ENCODE results near the gene IFNW1. TPM values are rescaled to one million over a fixed set of nuclear protein-coding genes. Genes with fewer than 3 reads are reported as not detected.
"Not testable (repeated sequence)": the region's sequence is repeated elsewhere in the genome, so short reads cannot be mapped to it uniquely, and the experiment has no call there.

IFNW1 gene
- total RNA-seq, 6 experiments from 2014 or later = not detected

DNA sequence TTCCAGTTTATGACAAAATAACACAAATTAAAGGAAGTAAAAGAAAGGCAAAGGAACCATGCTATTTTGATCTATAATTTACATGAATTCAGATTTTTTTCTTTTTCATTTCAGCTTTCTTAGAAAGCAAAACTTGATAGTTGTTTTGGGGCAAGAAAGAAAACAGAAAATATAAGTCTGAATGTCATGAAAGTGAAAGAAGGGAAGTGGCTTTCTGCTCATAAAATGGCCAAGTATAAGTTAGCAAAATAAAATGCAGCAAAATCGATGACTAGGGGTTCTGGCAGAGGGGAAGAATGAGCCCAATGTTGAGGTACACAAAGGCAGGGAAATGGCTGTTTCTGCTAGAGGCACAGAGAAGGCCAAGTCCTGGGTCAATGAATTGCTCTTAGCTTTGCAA lies 3.0 kb upstream of the IFNW1 start:
- H3K9me3 Mint-ChIP-seq = no peaks in the 10 kb centered on the region
- H3K36me3 Mint-ChIP-seq (ENCODE audit: low read depth) = no peaks in the 10 kb centered on the region
- no peaks in the 10 kb centered on the region for H3K4me1 Mint-ChIP-seq (ENCODE audit: low read depth)
- no peak for TF ChIP-seq CTCF (IDR thresholded peaks at IDR 0.05)
- H3K27me3 Mint-ChIP-seq (ENCODE audit: insufficient read depth) = peaks cover 3% of the 10 kb centered on the region
- no peak for DNase-seq
- H3K4me3 Mint-ChIP-seq = no peak overlapping the region
- no peak overlapping the region for H3K27ac Mint-ChIP-seq

DNA sequence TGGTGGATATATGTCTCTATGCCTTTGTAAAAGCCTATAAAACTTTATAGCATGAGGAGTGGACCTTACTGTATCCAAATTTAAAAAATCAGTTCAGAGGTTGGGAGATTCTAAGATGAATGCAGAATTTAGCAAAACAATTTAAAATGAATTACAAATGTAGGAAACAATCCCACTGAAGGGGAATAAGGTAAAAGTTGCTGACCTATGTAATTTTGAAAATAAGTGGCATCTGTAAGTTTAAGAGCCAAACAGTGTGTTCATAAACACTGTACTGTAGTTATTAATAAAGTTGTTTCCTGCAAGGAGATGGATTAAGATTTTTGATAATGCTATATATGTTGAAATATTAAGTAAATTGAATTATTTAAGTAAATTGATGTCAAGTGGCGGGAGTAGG lies 4.6 kb downstream of the IFNW1 start:
- Mint-ChIP-seq H3K4me1 (ENCODE audit: low read depth) (no peaks in the 10 kb centered on the region), H3K27me3 (ENCODE audit: insufficient read depth) (peaks cover 12% of the 10 kb centered on the region), H3K9me3 (no peaks in the 10 kb centered on the region), H3K36me3 (ENCODE audit: low read depth) (no peaks in the 10 kb centered on the region), H3K27ac (no peak overlapping the region), H3K4me3 (no peak overlapping the region)
- no peak for TF ChIP-seq CTCF (IDR thresholded peaks at IDR 0.05)
- DNase-seq = no peak

GRCh38 chr9:21135736-21136135 lies 5.9 kb downstream of the IFNW1 start:
- no peak for TF ChIP-seq CTCF (IDR thresholded peaks at IDR 0.05)
- Mint-ChIP-seq H3K27ac (no peak overlapping the region), H3K4me3 (no peak overlapping the region), H3K27me3 (ENCODE audit: insufficient read depth) (peaks cover 14% of the 10 kb centered on the region), H3K36me3 (ENCODE audit: low read depth) (no peaks in the 10 kb centered on the region), H3K9me3 (no peaks in the 10 kb centered on the region), H3K4me1 (ENCODE audit: low read depth) (no peaks in the 10 kb centered on the region)
- DNase-seq = no peak

DNA sequence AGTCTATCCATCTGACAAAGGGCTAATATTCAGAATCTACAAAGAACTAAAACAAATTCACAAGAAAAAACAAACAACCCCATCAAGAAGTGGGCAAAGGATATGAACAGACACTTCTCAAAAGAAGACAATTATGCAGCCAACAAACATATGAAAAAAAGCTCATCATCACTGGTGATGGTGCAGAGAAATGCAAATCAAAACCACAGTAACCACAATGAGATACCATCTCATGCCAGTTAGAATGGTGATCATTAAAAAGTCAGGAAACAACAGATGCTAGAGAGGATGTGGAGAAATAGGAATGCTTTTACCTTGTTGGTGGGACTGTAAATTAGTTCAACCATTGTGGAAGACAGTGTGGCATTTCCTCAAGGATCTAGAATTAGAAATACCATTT lies 13.4 kb downstream of the IFNW1 start:
- not testable (repeated sequence) for H3K36me3 Mint-ChIP-seq (ENCODE audit: low read depth); H3K9me3 Mint-ChIP-seq; H3K4me3 Mint-ChIP-seq; H3K4me1 Mint-ChIP-seq (ENCODE audit: low read depth); H3K27ac Mint-ChIP-seq; DNase-seq
- H3K27me3 Mint-ChIP-seq (ENCODE audit: insufficient read depth) = peaks cover 15% of the 10 kb centered on the region

- Mint-ChIP-seq H3K36me3 (ENCODE audit: low read depth) (no peaks in the 10 kb centered on the region), H3K27me3 (ENCODE audit: insufficient read depth) (peaks cover 34% of the 10 kb centered on the region), H3K4me3 (no peak overlapping the region), H3K4me1 (ENCODE audit: low read depth) (no peaks in the 10 kb centered on the region), H3K27ac (no peak overlapping the region), H3K9me3 (no peaks in the 10 kb centered on the region)
- TF ChIP-seq CTCF (IDR thresholded peaks at IDR 0.05) = no peak
- DNase-seq = no peak
Observed at GRCh38 chr9:21121595-21122251, 19.9 kb downstream of the IFNW1 start.

GRCh38 chr9:21121079-21121478 lies 20.6 kb downstream of the IFNW1 start:
- no peaks in the 10 kb centered on the region for H3K4me1 Mint-ChIP-seq (ENCODE audit: low read depth)
- peaks cover 37% of the 10 kb centered on the region for H3K27me3 Mint-ChIP-seq (ENCODE audit: insufficient read depth)

More at GRCh38 chr9:21121079-21121478, 20.6 kb downstream of the IFNW1 start:
- no peaks in the 10 kb centered on the region for H3K9me3 Mint-ChIP-seq
- no peak overlapping the region for H3K27ac Mint-ChIP-seq
- H3K36me3 Mint-ChIP-seq (ENCODE audit: low read depth) = no peaks in the 10 kb centered on the region
- H3K4me3 Mint-ChIP-seq = no peak overlapping the region
- no peak for TF ChIP-seq CTCF (IDR thresholded peaks at IDR 0.05)
- no peak for DNase-seq

Data from HFFc6 (cell line).